Measurements from ENCODE around the gene MTERF2. TPM values are rescaled to one million over a fixed set of nuclear protein-coding genes. Genes with fewer than 3 reads are reported as not detected.
A peak's percentile ranks its signal among the peaks of the same experiment; 100 is the strongest.

MTERF2 gene
- total RNA-seq (2014; rRNA removed; shearing (Covaris generic)) (8.8 and 14.8 TPM in 2 replicates), total RNA-seq (2022) (10.4 and 11.2 TPM in 2 replicates), Bru-seq, nascent RNA (percentile 63 among the genes with signal in this experiment), BruChase-seq, experiment 1, labeled RNA remaining after a 6-hour chase (percentile 62 among the genes with signal in this experiment), BruChase-seq, experiment 2, labeled RNA remaining after a 2-hour chase (percentile 67 among the genes with signal in this experiment)
- long read RNA-seq, transcript MTERF2-207 (2 exons, 3,235 nt): major isoform, 20 of 32 reads
- long read RNA-seq, transcript MTERF2-201 (3 exons, 1,790 nt): minor isoform, 6 of 32 reads
- long read RNA-seq, partial matches to known transcripts: 0 of 32 reads
- long read RNA-seq, other reads (novel, unspliced or antisense): 4 of 32 reads

GRCh38 chr12:106986625-106987389, at the start of gene MTERF2:
Gene MTERF2, minus strand, starts transcription at chr12:106987146. Its CDS starts 8,432 bp downstream, at chr12:106978714.
- peak within 1 kb of the TSS; percentile 84 for H3K4me2 ChIP-seq (ENCODE audit: low read length)
- H4K20me1 ChIP-seq (ENCODE audit: insufficient read depth, low read length): no peaks in the 10 kb centered on the region
- no peaks in the 10 kb centered on the region for H3K9me3 ChIP-seq (ENCODE audit: low read length)
- peak; percentile 88 for DNase-seq (ENCODE audit: low spot score)
- H2AFZ ChIP-seq (ENCODE audit: low read length): peak within 1 kb of the TSS; percentile 90
- no peak within 1 kb of the TSS for H3K27ac ChIP-seq (ENCODE audit: low read depth, low read length, poor library complexity, severe bottlenecking)
- H3K79me2 ChIP-seq (ENCODE audit: insufficient read depth, low read depth, low read length): no peaks in the 10 kb centered on the region
- CTCF ChIA-PET (ENCODE audit: unreplicated experiment): interaction anchor here (0.6 kb wide), 1 partner anchor 11 kb away, joined by 4 read pairs; no protein-coding TSS in a partner anchor
- TF ChIP-seq CTCF (conservative IDR thresholded peaks at IDR 0.05; ENCODE audit: low read length) (no peak; the same call in 1 of the 2 replicates), EZH2phosphoT487 (IDR thresholded peaks at IDR 0.05; ENCODE audit: borderline replicate concordance, low read depth, low read length) (no peak)
- H3K4me3 ChIP-seq (ENCODE audit: low read depth, low read length, poor library complexity, severe bottlenecking): peak within 1 kb of the TSS; percentile 76
- no TSS peak for BruUV-seq (replicated peaks)
- POLR2A ChIA-PET: interaction anchor here (0.8 to 1.7 kb wide), 7 partner anchors 8 to 697 kb away, joined by 3 to 8 read pairs (median 4); partner anchors contain the start of gene TMEM263
- no peaks in the 10 kb centered on the region; the same call in 1 of the 2 replicates for H3K36me3 ChIP-seq (ENCODE audit: insufficient read depth, low read length)
- peaks cover 14% of the 10 kb centered on the region for H3K4me1 ChIP-seq (ENCODE audit: insufficient read depth, low read length, poor library complexity, severe bottlenecking)
- H3K9me2 ChIP-seq (ENCODE audit: insufficient read depth, low read length): no peaks in the 10 kb centered on the region
- intact Hi-C loops (cut with micrococcal nuclease; ENCODE audit: unreplicated experiment): loop anchor here (1.0 kb wide), 1 partner anchor 32 kb away; the partner anchor contains the start of gene TMEM263

- no peak overlapping the region for H2AFZ ChIP-seq (ENCODE audit: low read length)
- ChIA-PET POLR2A (no interaction called here), CTCF (ENCODE audit: unreplicated experiment) (no interaction called here)
- no peak overlapping the region for H3K27ac ChIP-seq (ENCODE audit: low read depth, low read length, poor library complexity, severe bottlenecking)
- DNase-seq (ENCODE audit: low spot score): no peak
- no peaks in the 10 kb centered on the region for H4K20me1 ChIP-seq (ENCODE audit: insufficient read depth, low read length)
- no peak overlapping the region for H3K4me3 ChIP-seq (ENCODE audit: low read depth, low read length, poor library complexity, severe bottlenecking)
- TF ChIP-seq EZH2phosphoT487 (IDR thresholded peaks at IDR 0.05; ENCODE audit: borderline replicate concordance, low read depth, low read length) (no peak), CTCF (conservative IDR thresholded peaks at IDR 0.05; ENCODE audit: low read length) (no peak)
- no peaks in the 10 kb centered on the region for H3K79me2 ChIP-seq (ENCODE audit: insufficient read depth, low read depth, low read length)
- intact Hi-C loops (cut with micrococcal nuclease; ENCODE audit: unreplicated experiment): no loop called here
- H3K4me1 ChIP-seq (ENCODE audit: insufficient read depth, low read length, poor library complexity, severe bottlenecking): no peaks in the 10 kb centered on the region
- BruUV-seq (replicated peaks): no TSS peak
- H3K36me3 ChIP-seq (ENCODE audit: insufficient read depth, low read length): no peaks in the 10 kb centered on the region
- no peaks in the 10 kb centered on the region for H3K9me2 ChIP-seq (ENCODE audit: insufficient read depth, low read length)
- no peak overlapping the region for H3K4me2 ChIP-seq (ENCODE audit: low read length)
- no peaks in the 10 kb centered on the region for H3K9me3 ChIP-seq (ENCODE audit: low read length)
These were observed 48.8 kb upstream of the MTERF2 start for GRCh38 chr12:107035733-107036132.
